ENCODE measurements around the gene YIPF5.

YIPF5 gene

GRCh38 chr5:144187699-144188294, 17.3 kb upstream of the YIPF5 start:
- intact Hi-C loops (cut with DNase I), result no loop called here
- DNase-seq, result no peak

GRCh38 chr5:144183254-144183889, 12.9 kb upstream of the YIPF5 start:
- intact Hi-C loops (cut with DNase I), result no loop called here
- no peak for DNase-seq

GRCh38 chr5:144179226-144179625, 8.8 kb upstream of the YIPF5 start:
- no peak for DNase-seq
- intact Hi-C loops (cut with DNase I), result no loop called here

- DNase-seq, result no peak
- intact Hi-C loops (cut with DNase I), result no loop called here
Measured at GRCh38 chr5:144177548-144177947, 7.1 kb upstream of the YIPF5 start.

GRCh38 chr5:144173766-144174165, 3.3 kb upstream of the YIPF5 start:
- intact Hi-C loops (cut with DNase I), result no loop called here
- DNase-seq, result no peak

- DNase-seq, result peak in 1 of 42 donors; percentile 5
- intact Hi-C loops (cut with DNase I), result no loop called here
Measured at GRCh38 chr5:144169904-144170275, 569 bp downstream of the YIPF5 start.

GRCh38 chr5:144167998-144168397, 2.5 kb downstream of the YIPF5 start:
- DNase-seq, result no peak
- intact Hi-C loops (cut with DNase I), result no loop called here

GRCh38 chr5:144166696-144167095, 3.8 kb downstream of the YIPF5 start:
- intact Hi-C loops (cut with DNase I), result no loop called here
- DNase-seq, result no peak

- no peak for DNase-seq
- intact Hi-C loops (cut with DNase I), result no loop called here
Measured at GRCh38 chr5:144162686-144163085, 7.8 kb downstream of the YIPF5 start.

- no peak for DNase-seq
- intact Hi-C loops (cut with DNase I), result no loop called here
Measured at GRCh38 chr5:144156767-144157171, 13.7 kb downstream of the YIPF5 start.

- intact Hi-C loops (cut with DNase I), result no loop called here
- DNase-seq, result no peak
Measured at GRCh38 chr5:144151026-144151425, 19.4 kb downstream of the YIPF5 start.

- intact Hi-C loops (cut with DNase I), result no loop called here
- no peak for DNase-seq
Measured at GRCh38 chr5:144144956-144145751, 25.3 kb downstream of the YIPF5 start.

- intact Hi-C loops (cut with DNase I), result no loop called here
- DNase-seq, result no peak
Measured at GRCh38 chr5:144143625-144144024, 26.8 kb downstream of the YIPF5 start.

- intact Hi-C loops (cut with DNase I), result no loop called here
- DNase-seq, result no peak
Measured at GRCh38 chr5:144142824-144143162, 27.7 kb downstream of the YIPF5 start.

GRCh38 chr5:144142139-144142823, 28.2 kb downstream of the YIPF5 start:
- DNase-seq, result peak in 2 of 42 donors; percentile 14 to 18
- intact Hi-C loops (cut with DNase I), result no loop called here

- intact Hi-C loops (cut with DNase I), result no loop called here
- DNase-seq, result no peak
Measured at GRCh38 chr5:144141585-144141984, 28.9 kb downstream of the YIPF5 start.

GRCh38 chr5:144139586-144139985, 30.9 kb downstream of the YIPF5 start:
- peak in 23 of 42 donors; percentile 4 to 56 (median 23) for DNase-seq
- intact Hi-C loops (cut with DNase I), result no loop called here

GRCh38 chr5:144135113-144135762, 35.2 kb downstream of the YIPF5 start:
- intact Hi-C loops (cut with DNase I), result no loop called here
- no peak for DNase-seq

GRCh38 chr5:144134194-144134826, 36.1 kb downstream of the YIPF5 start:
- intact Hi-C loops (cut with DNase I), result no loop called here
- DNase-seq, result no peak

Data from head of caudate nucleus (tissue), 42 donors.